H9 (cell line): Measurements from ENCODE around the gene SRGAP3. TPM values are rescaled to one million over a fixed set of nuclear protein-coding genes. Genes with fewer than 3 reads are reported as not detected.
A peak's percentile ranks its signal among the peaks of the same experiment; 100 is the strongest.

Experiments
- DNase-seq: peaks from one replicate; pipeline ENCODE4 v3.0.0-alpha.2; 2017
- H2AFZ ChIP-seq: one replicate; pipeline ENCODE4 v1.6.1; 2013; ENCODE audit warnings: mild to moderate bottlenecking, low read length, control low read depth, moderate library complexity
- H2AK5ac ChIP-seq: 2 replicates; pipeline ENCODE4 v1.6.1; 2013; ENCODE audit warnings: low read length, control low read depth, mixed read lengths; ENCODE audit not compliant: insufficient read length
- H2BK120ac ChIP-seq: one replicate; pipeline ENCODE4 v1.6.1; 2013; ENCODE audit warnings: low read depth, mild to moderate bottlenecking, low read length, control low read depth, inconsistent platforms; ENCODE audit not compliant: poor library complexity, severe bottlenecking
- H2BK12ac ChIP-seq: 2 replicates; pipeline ENCODE4 v1.6.1; 2013; ENCODE audit warnings: low read length, control low read depth, mixed read lengths, low read depth; ENCODE audit not compliant: insufficient read length
- H2BK15ac ChIP-seq: 2 replicates; pipeline ENCODE4 v1.6.1; 2013; ENCODE audit warnings: low read depth, low read length, control low read depth
- H2BK20ac ChIP-seq: one replicate; pipeline ENCODE4 v1.6.1; 2013; ENCODE audit warnings: low read depth, mild to moderate bottlenecking, low read length, control low read depth, inconsistent platforms; ENCODE audit not compliant: poor library complexity, severe bottlenecking
- H2BK5ac ChIP-seq: 2 replicates; pipeline ENCODE4 v1.6.1; 2013; ENCODE audit warnings: low read length, control low read depth, mixed read lengths; ENCODE audit not compliant: insufficient read length
- H3K14ac ChIP-seq: 2 replicates; pipeline ENCODE4 v1.6.1; 2013; ENCODE audit warnings: low read length, control low read depth; ENCODE audit not compliant: insufficient read depth
- H3K18ac ChIP-seq: 2 replicates; pipeline ENCODE4 v1.6.1; 2013; ENCODE audit warnings: low read depth, mild to moderate bottlenecking, mixed read lengths, low read length, control low read depth; ENCODE audit not compliant: insufficient read length
- H3K23ac ChIP-seq: 2 replicates; pipeline ENCODE4 v1.6.1; 2013; ENCODE audit warnings: low read length, control low read depth, mixed read lengths, low read depth; ENCODE audit not compliant: insufficient read length
- H3K23me2 ChIP-seq: 2 replicates; pipeline ENCODE4 v1.6.1; 2013; ENCODE audit warnings: low read depth, mild to moderate bottlenecking, mixed read lengths, low read length, control low read depth; ENCODE audit not compliant: insufficient read length, poor library complexity, severe bottlenecking
- H3K27ac ChIP-seq: 2 replicates; pipeline ENCODE4 v1.5.1; 2013; ENCODE audit warnings: low read length, control low read depth, mixed read lengths, low read depth; ENCODE audit not compliant: insufficient read length
- H3K27me3 ChIP-seq: 2 replicates; pipeline ENCODE4 v1.6.1; 2013; ENCODE audit warnings: low read length, control low read depth, inconsistent platforms; ENCODE audit not compliant: insufficient read depth
- H3K4ac ChIP-seq: 2 replicates; pipeline ENCODE4 v1.6.1; 2013; ENCODE audit warnings: low read depth, mild to moderate bottlenecking, control low read depth, inconsistent platforms, low read length, moderate library complexity
- H3K4me1 ChIP-seq: 2 replicates; pipeline ENCODE4 v1.6.1; 2013; ENCODE audit warnings: low read length, control low read depth, inconsistent platforms; ENCODE audit not compliant: insufficient read depth
- H3K4me2 ChIP-seq: 2 replicates; pipeline ENCODE4 v1.6.1; 2013; ENCODE audit warnings: low read length, control low read depth, mixed read lengths; ENCODE audit not compliant: insufficient read length, insufficient read depth
- H3K56ac ChIP-seq: 2 replicates; pipeline ENCODE4 v1.6.1; 2013; ENCODE audit warnings: low read depth, mild to moderate bottlenecking, mixed read lengths, low read length, control low read depth; ENCODE audit not compliant: insufficient read length
- H3K79me1 ChIP-seq: 2 replicates; pipeline ENCODE4 v1.6.1; 2013; ENCODE audit warnings: low read depth, mild to moderate bottlenecking, moderate library complexity, low read length, control low read depth, inconsistent platforms; ENCODE audit not compliant: insufficient read depth, poor library complexity, severe bottlenecking
- H3K79me2 ChIP-seq: 2 replicates; pipeline ENCODE4 v1.6.1; 2013; ENCODE audit warnings: low read length, control low read depth, inconsistent platforms; ENCODE audit not compliant: insufficient read depth
- H3K9ac ChIP-seq: 2 replicates; pipeline ENCODE4 v1.6.1; 2013; ENCODE audit warnings: low read length, control low read depth, mixed read lengths; ENCODE audit not compliant: insufficient read length; ENCODE audit errors: extremely low read depth
- H3K9me3 ChIP-seq: one replicate; pipeline ENCODE4 v1.6.1; 2013; ENCODE audit warnings: low read depth, low read length, inconsistent platforms; ENCODE audit not compliant: control insufficient read depth
- H3T11ph ChIP-seq: one replicate; pipeline ENCODE4 v1.6.1; 2013; ENCODE audit warnings: mild to moderate bottlenecking, low read length, control low read depth, inconsistent platforms
- H4K20me1 ChIP-seq: one replicate; pipeline ENCODE4 v1.6.1; 2013; ENCODE audit not compliant: control insufficient read depth, insufficient read length, insufficient read depth
- H4K5ac ChIP-seq: 2 replicates; pipeline ENCODE4 v1.6.1; 2013; ENCODE audit warnings: low read depth, mild to moderate bottlenecking, mixed read lengths, low read length, control low read depth; ENCODE audit not compliant: insufficient read length
- H4K8ac ChIP-seq: replicated peaks from 2 replicates; pipeline ENCODE4 v1.6.1; 2013; ENCODE audit warnings: low read length, control low read depth, mixed read lengths, low read depth; ENCODE audit not compliant: insufficient read length
- H4K91ac ChIP-seq: 2 replicates; pipeline ENCODE4 v1.6.1; 2013; ENCODE audit warnings: low read depth, mild to moderate bottlenecking, moderate library complexity, mixed read lengths, low read length, control low read depth; ENCODE audit not compliant: insufficient read length
- H3K27ac Mint-ChIP-seq, 3 experiments: 2 replicates in 2 of 3; 3 replicates in 1 of 3; pipeline ENCODE4 v1.8.0; 2020 to 2021; ENCODE audit warnings: mixed read lengths in 3 of 3, mild to moderate bottlenecking in 1 of 3, moderate library complexity in 1 of 3
- H3K27me3 Mint-ChIP-seq: 2 replicates; pipeline ENCODE4 v1.8.0; 2021; ENCODE audit warnings: low read depth, mild to moderate bottlenecking, moderate library complexity, mixed read lengths
- H3K36me3 Mint-ChIP-seq, 3 experiments: 2 replicates in 2 of 3; 3 replicates in 1 of 3; pipeline ENCODE4 v1.8.0; 2020 to 2021; ENCODE audit warnings: low read depth in 3 of 3, mixed read lengths in 3 of 3; ENCODE audit not compliant: insufficient read depth in 1 of 3
- H3K4me1 Mint-ChIP-seq, 2 experiments: 2 replicates each; pipeline ENCODE4 v1.8.0; 2020; ENCODE audit warnings: mixed read lengths in 2 of 2
- H3K4me3 Mint-ChIP-seq, 2 experiments: 2 replicates in 1 of 2; 3 replicates in 1 of 2; pipeline ENCODE4 v1.8.0; 2020 to 2021; ENCODE audit warnings: mild to moderate bottlenecking in 2 of 2, mixed read lengths in 2 of 2, moderate library complexity in 1 of 2
- H3K9me3 Mint-ChIP-seq, 2 experiments: 2 replicates in 1 of 2; 3 replicates in 1 of 2; pipeline ENCODE4 v1.8.0; 2020; ENCODE audit warnings: mild to moderate bottlenecking in 2 of 2, mixed read lengths in 2 of 2, moderate library complexity in 1 of 2
- CTCF ChIP-seq: fragments of 200-600 bp; sonication (generic); conservative IDR thresholded peaks from 3 replicates; pipeline ENCODE4 v1.8.0; 2021; ENCODE audit warnings: antibody characterized with exemption, mild to moderate bottlenecking
- WGBS: extraction: QIAGEN DNeasy Blood & Tissue Kit; methylation state at CpG from one replicate; pipeline ENCODE4 v1.1.7; 2013; ENCODE audit warnings: missing lambda C conversion rate, low lambda C conversion rate, mixed read lengths; ENCODE audit not compliant: insufficient read length; ENCODE audit errors: extremely low coverage; 5-methylcytosine and 5-hydroxymethylcytosine counted together
- total RNA-seq: library from RNA; stranded (reverse); gene quantifications from 2 replicates; pipeline ENCODE4 v1.2.1, GENCODE V29; 2021

Gene SRGAP3
- total RNA-seq, 1 experiment from 2014 or later: 3.4 TPM

- Mint-ChIP-seq H3K4me1 (peaks cover 18% of the 10 kb centered on the region in 2 experiments), H3K9me3 (no peaks in the 10 kb centered on the region), H3K36me3 (no peaks in the 10 kb centered on the region), H3K4me3 (no peak overlapping the region), H3K27ac (peak overlapping the region in 1 of 3 experiments; percentile 53; a peak in 1 of 7 replicates), H3K27me3 (peaks cover 2% of the 10 kb centered on the region)
- no peak overlapping the region for H2BK120ac ChIP-seq
- H3K4ac ChIP-seq: no peak overlapping the region
- H2AFZ ChIP-seq: no peak overlapping the region
- H4K20me1 ChIP-seq: no peaks in the 10 kb centered on the region
- H3K23me2 ChIP-seq: no peaks in the 10 kb centered on the region
- no peak overlapping the region for H3K9ac ChIP-seq
- no CpG with 5 or more reads among the region's 11 CpGs for WGBS
- no peaks in the 10 kb centered on the region; the same call in 1 of the 2 replicates for H3K4me1 ChIP-seq
- H2BK12ac ChIP-seq: no peak overlapping the region
- H2BK15ac ChIP-seq: no peak overlapping the region
- no peaks in the 10 kb centered on the region for H3K9me3 ChIP-seq
- H3K18ac ChIP-seq: peak overlapping the region; percentile 9
- no peak overlapping the region for H2BK5ac ChIP-seq
- no peak overlapping the region for H2AK5ac ChIP-seq
- no peak overlapping the region for H3K4me2 ChIP-seq
- H3K79me1 ChIP-seq: no peaks in the 10 kb centered on the region
- H3T11ph ChIP-seq: no peak overlapping the region
- no peak overlapping the region for H4K8ac ChIP-seq
- H3K23ac ChIP-seq: no peak overlapping the region
- H4K5ac ChIP-seq: no peak overlapping the region
- no peak overlapping the region for H2BK20ac ChIP-seq
- H3K27ac ChIP-seq: no peak overlapping the region
- H3K56ac ChIP-seq: no peak overlapping the region
- H3K27me3 ChIP-seq: no peaks in the 10 kb centered on the region
- H4K91ac ChIP-seq: no peak overlapping the region
- no peak overlapping the region for H3K14ac ChIP-seq
- H3K79me2 ChIP-seq: no peaks in the 10 kb centered on the region
- no peak; the same call in 2 of the 3 replicates for TF ChIP-seq CTCF
- no peak for DNase-seq
These were observed 31.2 kb upstream of the SRGAP3 start for GRCh38 chr3:9280451-9281219.
